ENCODE measurements around the gene MPDU1.
A peak's percentile ranks its signal among the peaks of the same experiment; 100 is the strongest.

The MPDU1 gene

DNA sequence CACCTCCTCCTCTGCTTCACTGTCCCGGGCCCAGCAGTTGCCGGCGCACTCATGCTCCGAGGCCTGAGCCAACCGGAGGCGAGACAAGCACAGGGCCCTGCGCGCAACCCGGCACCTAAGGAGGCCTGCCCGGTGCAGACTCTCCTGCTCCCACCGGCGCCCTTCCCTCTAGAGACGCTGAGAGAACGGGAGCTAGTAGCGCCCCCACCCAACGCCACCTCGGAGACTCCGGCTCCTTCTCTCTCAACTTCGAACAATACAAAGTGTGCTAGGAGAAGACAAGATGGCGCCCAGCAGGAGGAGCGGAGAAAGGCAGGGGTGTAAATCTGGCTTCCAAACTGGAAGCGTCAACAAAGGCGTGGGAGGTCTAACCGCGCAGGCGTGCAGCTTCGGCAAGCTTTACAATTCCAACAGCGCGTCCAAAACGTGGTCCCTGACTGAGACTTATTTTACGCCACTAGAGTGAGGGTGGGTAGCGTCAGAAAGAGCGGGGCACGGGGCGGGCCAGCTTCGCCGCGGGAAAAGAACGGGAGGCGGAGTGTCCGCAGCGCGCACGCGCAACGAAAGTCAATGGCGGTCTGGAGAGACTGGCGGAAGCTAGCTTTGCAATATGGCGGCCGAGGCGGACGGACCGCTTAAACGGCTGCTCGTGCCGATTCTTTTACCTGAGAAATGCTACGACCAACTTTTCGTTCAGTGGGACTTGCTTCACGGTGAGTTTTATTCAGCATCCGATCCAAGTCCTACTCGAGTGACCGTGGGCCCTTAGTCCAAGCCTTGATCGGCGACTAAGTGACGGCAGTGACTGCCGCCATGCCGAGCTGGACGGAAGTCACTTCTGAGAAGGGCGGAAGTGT lies at the start of gene MPDU1:
MPDU1 (plus strand) TSS at position 600 of the 857 bp plus-strand sequence; CDS start at position 611, 11 bp downstream.
- DNase-seq = peak; percentile 98
- peak; percentile 97 for TF ChIP-seq POLR2A (IDR thresholded peaks at IDR 0.05; ENCODE audit: low read length)
- no peak for TF ChIP-seq GATA1 (IDR thresholded peaks at IDR 0.05; ENCODE audit: low read depth, low read length)

DNA sequence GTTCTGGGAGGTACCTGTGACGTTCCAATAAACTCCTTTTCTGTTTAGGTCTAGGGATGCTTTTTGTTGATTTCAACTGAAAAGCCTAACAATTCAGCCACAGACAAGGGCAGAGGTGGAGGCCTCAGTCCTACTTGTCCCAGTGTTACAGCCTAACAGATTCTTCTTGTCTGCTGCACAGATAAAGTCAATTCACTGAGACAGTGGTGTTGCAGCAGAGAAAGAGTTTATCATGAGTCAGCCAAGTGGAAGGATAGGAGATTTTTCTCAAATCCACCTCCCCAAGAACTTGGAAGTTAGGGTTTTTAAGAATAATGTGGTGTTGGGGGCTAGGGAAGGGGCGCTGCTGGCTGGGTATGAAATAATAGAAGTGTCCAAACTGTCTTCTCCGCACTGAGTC lies 45.6 kb upstream of the MPDU1 start:
- TF ChIP-seq POLR2A (IDR thresholded peaks at IDR 0.05; ENCODE audit: low read length) (no peak), GATA1 (IDR thresholded peaks at IDR 0.05; ENCODE audit: low read depth, low read length) (no peak)
- no peak for DNase-seq

DNA sequence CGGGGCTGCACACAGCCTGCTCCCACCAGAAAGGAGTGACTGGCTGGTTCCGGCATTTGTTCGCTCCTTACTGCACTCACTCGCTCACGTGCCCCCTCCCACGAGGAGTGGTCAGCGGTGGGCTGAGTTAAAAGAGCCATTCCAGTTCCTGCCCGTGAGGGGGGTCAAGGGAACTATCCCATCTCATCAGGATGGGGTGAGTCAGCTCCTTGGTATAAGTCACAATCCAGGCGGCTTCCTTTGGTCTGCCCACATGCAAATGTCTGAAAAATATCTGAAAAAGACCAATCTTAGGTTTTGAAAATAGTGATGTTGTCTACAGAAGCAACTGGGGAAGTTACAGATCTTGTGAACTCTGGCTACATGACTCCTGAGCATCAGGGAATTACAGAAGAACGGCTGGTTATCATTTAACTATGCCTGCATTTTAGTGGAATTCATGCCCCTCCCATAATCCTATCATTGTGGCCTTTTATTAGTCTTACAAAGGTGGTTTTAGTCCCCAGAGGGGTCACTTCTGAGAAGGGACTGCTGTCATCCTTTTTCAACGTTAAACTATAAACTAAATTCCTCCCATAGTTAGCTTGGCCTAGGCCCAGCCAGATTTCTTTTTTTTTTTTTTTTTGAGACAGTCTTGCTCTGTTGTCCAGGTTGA lies 44.6 kb upstream of the MPDU1 start:
- no peak for DNase-seq

DNA sequence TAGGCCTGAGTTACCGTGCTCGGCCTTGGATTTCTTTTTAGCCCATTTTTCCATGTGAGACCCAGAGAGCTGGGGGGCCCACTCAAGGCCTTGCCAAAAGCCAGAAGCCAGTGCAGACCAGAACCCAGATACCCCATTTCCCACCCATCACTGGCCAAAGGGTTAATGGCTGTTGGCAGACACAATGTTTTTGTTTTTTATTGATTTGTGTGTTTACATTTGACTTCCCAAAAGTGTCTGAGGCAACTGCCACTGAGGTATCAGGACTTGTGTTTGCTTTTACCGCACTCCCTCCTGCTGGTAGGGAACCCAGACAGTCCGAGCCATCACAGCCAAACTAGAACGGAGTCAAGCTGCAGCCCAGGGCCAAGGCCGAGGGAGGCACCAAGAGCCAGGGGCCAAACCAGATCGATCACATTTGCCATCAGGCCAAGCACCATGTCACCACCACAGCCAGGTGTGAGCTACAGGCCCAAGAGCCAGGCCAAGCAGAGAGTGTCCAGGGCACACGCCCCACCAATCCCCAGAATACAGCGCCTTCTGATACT lies 42.5 kb upstream of the MPDU1 start:
- no peak for DNase-seq
- TF ChIP-seq POLR2A (IDR thresholded peaks at IDR 0.05; ENCODE audit: low read length) (no peak), GATA1 (IDR thresholded peaks at IDR 0.05; ENCODE audit: low read depth, low read length) (no peak)

More for the DNA sequence above, 44.6 kb upstream of the MPDU1 start:
- no peak for TF ChIP-seq GATA1 (IDR thresholded peaks at IDR 0.05; ENCODE audit: low read depth, low read length)
- TF ChIP-seq POLR2A (IDR thresholded peaks at IDR 0.05; ENCODE audit: low read length) = no peak

DNA sequence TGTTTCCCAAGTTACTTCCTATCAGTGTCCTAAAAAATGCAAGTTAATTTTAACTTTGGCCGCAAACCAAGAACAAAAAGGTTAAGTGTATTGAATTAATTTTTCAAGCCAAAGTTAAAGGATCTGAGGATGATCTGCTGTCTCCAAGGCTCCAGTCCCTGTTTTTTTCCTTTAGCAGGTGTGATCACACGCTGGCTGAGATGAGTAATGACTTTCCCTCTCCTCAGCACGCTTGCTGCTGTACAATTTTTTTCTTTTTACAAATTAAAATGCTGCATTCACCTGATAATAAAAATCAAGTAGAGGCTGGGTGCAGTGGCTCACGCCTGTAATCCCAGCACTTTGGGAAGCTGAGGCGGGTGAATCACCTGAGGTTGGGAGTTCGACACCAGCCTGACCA lies 38.7 kb upstream of the MPDU1 start:
- TF ChIP-seq GATA1 (IDR thresholded peaks at IDR 0.05; ENCODE audit: low read depth, low read length) (no peak), POLR2A (IDR thresholded peaks at IDR 0.05; ENCODE audit: low read length) (no peak)
- DNase-seq = no peak

DNA sequence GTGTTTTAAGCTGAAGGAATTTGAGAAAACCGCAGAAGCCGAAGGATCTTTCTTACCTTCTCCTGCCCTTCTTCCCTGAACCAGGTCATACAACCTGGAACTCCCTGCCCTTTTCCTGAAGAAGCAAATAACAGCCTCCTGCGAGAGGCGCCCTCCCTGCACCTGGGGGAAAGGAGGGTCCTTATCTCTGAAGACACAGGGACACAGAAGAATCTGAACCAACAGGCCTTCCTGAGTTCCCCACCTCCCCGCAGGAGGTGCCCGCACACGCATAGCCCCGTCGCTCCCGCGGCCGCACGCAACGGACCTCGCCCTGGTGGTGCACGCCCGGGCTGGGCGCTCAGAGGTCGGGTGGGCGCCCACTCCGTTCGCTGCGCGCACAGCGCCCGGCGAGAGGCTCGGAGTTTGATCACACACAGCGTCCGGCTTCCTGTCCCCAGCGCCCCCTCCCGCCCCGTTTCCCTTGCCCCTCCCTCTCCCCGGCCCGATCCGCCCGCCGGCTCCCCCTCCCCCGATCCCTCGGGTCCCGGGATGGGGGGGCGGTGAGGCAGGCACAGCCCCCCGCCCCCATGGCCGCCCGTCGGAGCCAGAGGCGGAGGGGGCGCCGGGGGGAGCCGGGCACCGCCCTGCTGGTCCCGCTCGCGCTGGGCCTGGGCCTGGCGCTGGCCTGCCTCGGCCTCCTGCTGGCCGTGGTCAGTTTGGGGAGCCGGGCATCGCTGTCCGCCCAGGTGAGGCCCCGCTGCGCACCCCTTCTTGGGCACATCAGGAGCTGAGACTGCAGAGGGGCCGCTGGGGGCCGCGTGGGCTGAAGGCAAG lies 34.9 kb upstream of the MPDU1 start, which contains the start of gene TNFSF12:
TNFSF12 (plus strand) TSS at position 474 of the 816 bp plus-strand sequence; CDS start at position 570, 96 bp downstream.
- DNase-seq = peak in 1 of 2 experiments; percentile 35
- TF ChIP-seq GATA1 (IDR thresholded peaks at IDR 0.05; ENCODE audit: low read depth, low read length) (no peak), POLR2A (IDR thresholded peaks at IDR 0.05; ENCODE audit: low read length) (no peak)

DNA sequence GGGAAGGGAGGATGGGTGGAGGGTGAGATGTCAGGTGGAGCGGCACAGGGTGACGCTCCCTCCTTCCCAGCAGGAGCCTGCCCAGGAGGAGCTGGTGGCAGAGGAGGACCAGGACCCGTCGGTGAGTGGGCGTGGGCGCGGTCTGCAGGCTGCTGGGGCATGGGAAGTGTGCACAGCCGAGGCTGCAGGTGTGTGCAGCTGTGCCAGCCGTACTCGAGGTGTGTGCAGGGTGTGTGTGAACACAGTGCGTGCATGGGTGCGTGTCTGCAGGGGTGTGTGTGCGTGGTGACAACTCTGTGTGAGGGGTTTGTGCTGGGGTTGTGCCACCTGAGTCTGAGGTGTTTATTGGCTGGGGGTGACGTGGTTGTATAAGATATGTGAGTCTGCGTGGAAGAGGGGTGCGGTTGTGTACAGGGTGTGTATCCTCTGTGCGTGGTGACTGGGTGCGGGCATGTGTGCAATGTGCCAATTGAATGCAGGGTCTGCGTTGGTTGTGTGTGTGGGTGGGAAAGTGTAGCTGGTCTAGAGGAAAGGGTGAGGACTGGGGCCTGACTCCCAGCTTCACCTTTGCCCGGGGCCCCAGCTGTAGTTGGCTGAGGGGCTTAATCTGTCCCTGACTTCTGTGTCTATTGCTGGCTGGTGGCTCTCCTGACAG lies 34.1 kb upstream of the MPDU1 start:
- no peak for DNase-seq
- TF ChIP-seq GATA1 (IDR thresholded peaks at IDR 0.05; ENCODE audit: low read depth, low read length) (no peak), POLR2A (IDR thresholded peaks at IDR 0.05; ENCODE audit: low read length) (no peak)

DNA sequence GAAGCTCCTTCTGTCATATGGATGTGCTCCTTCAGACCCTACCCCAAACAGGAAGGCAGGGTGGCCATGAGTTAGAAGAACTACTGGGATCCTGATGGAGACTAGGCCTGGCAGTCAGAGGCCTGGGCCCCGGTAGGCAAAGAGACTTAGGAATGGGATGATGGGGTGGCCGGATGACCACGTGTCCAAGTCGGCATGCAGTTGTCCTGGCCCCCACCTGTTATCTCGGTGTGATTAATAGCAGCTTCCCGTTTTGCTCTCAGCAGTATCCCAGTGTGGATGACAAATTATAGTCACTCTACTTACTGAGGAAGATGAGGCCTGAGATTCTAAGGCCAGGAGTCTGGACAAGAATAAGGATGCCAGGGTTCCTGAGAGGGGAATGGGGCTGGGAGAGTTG lies 33.3 kb upstream of the MPDU1 start:
- no peak for TF ChIP-seq POLR2A (IDR thresholded peaks at IDR 0.05; ENCODE audit: low read length)
- no peak for TF ChIP-seq GATA1 (IDR thresholded peaks at IDR 0.05; ENCODE audit: low read depth, low read length)
- DNase-seq = no peak

DNA sequence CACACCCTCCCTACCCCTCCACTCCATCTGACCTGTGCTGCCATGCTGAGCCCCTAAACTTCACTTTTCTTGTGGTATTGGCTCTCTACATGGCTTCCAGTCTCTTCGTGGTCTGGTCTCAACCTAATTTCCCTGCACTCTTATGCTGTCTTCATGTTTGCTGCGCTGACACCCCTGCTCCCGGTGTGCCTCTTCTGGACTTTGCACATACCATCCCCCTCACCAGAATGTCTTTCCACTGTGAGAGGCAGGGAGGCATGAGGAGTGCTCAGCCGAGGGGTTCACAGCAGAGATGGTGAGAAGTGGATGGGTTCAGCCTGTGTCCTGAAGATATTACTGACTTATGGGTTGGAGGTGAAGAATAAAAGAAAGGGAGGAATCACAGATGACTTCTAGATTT lies 32.3 kb upstream of the MPDU1 start:
- DNase-seq = no peak
- TF ChIP-seq POLR2A (IDR thresholded peaks at IDR 0.05; ENCODE audit: low read length) (no peak), GATA1 (IDR thresholded peaks at IDR 0.05; ENCODE audit: low read depth, low read length) (no peak)

DNA sequence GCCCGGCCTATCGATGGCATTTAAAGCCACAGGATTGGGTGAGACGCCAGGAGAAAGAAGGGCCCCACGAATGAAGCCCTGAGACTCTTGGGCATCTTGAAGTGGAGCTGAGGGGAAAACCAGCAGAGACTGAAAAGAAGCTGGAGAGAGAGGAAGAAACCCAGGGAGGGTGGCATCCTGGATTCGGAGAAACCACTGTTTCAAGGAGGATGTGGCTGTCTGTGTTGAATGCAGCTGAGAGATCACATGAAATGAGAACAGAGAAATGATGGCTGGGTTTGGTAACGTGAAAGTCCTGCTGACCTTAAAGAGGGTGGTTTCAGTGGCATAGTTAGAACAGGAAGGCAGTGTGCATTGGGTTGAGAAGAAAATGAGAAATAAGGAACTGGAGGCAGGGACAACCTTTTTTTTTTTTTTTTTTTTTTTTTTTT lies 31.0 kb upstream of the MPDU1 start:
- TF ChIP-seq GATA1 (IDR thresholded peaks at IDR 0.05; ENCODE audit: low read depth, low read length) (no peak), POLR2A (IDR thresholded peaks at IDR 0.05; ENCODE audit: low read length) (no peak)
- no peak for DNase-seq

DNA sequence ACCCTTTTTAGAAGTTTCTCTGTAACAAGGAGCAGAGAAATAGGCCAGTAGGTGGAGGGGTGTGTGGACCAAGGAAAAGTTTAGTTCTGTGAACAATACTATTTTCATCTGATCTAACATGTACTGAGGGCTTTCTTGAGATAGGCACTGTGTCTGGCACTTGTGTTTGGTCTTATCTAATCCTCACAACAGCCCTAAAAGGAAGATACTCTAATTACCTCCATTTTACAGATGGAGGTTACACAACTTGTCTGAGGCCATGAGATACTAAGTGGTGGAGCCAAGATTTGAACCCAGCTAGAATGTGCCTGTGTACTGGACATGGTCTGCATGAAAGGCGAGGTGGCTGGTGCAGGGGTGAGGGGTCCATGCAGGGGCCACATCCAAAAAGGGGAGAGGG lies 30.3 kb upstream of the MPDU1 start:
- TF ChIP-seq GATA1 (IDR thresholded peaks at IDR 0.05; ENCODE audit: low read depth, low read length) (no peak), POLR2A (IDR thresholded peaks at IDR 0.05; ENCODE audit: low read length) (no peak)
- peak; percentile 40 to 86 for DNase-seq

DNA sequence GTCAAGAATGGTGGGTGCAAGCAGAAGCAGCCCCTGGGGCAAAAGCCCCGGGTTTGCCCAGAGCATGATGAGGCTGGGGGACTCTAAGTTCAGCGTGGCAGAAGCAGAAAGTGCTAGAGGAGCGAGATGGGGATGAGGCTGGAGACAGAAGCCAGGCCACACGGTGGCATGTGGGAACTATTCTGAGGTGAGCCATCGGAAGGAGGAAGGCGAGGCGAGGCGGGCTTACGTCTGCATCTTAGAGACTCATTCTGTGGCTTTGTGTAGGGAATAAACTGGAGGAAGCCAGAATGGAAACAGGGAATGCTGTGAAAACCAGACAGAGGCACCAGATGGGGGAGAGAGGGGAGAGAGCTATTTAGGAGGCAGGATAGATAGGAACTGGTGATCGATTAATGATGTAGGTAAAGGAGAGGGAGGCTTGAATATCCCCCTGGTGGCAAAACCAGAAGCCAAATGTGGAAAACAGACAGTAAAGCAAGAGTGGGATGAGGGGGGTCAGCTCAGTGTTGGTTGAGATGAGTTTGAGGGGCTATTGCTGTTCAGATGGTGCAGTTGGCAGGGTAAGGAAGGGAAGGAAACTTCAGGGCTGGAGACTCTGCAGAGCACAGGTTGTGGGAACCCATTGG lies 28.2 kb upstream of the MPDU1 start:
- no peak for TF ChIP-seq GATA1 (IDR thresholded peaks at IDR 0.05; ENCODE audit: low read depth, low read length)
- no peak for TF ChIP-seq POLR2A (IDR thresholded peaks at IDR 0.05; ENCODE audit: low read length)
- DNase-seq = no peak

DNA sequence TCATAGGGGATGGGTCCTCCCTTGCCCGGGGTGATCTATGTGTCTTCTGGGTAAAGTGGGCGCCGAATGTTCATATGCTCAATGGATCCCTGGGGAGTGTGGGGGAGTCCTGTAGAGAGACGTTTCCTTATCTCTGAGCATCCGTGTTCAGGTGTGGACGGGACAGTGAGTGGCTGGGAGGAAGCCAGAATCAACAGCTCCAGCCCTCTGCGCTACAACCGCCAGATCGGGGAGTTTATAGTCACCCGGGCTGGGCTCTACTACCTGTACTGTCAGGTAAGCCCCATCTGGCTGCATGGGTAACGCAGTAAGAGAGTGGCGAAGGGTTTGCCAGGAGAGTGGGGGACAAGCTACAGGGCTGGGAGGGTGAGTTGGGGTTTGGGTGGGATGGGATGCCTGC lies 27.0 kb upstream of the MPDU1 start:
- DNase-seq = no peak
- TF ChIP-seq GATA1 (IDR thresholded peaks at IDR 0.05; ENCODE audit: low read depth, low read length) = no peak
- TF ChIP-seq POLR2A (IDR thresholded peaks at IDR 0.05; ENCODE audit: low read length) = no peak

Measured in erythroblast (primary cell).